IMR-90 (cell line): ENCODE measurements around the gene LSM14A. TPM values are rescaled to one million over a fixed set of nuclear protein-coding genes. Genes with fewer than 3 reads are reported as not detected.

Experiments
- ATAC-seq: fragments of 200-7000 bp; cut with Tn5 transposase; 2 replicates; pipeline ENCODE4 v1.9.1; 2020; ENCODE audit warnings: low read depth, mild to moderate bottlenecking, moderate library complexity
- BruUV-seq: library from RNA; stranded (reverse); fragments of 400-500 nt; replicated peaks from 2 replicates; lab custom pipeline; 2021; lab: Mats Ljungman, UMichigan
- CTCF ChIA-PET: fragments of 300-600 bp; formaldehyde crosslinking; extraction: SDS; loops from one replicate; lab custom pipeline; 2021; ENCODE audit warnings: antibody characterized with exemption; lab: Yijun Ruan, JAX
- POLR2A ChIA-PET: fragments of 300-600 bp; sonication (Branson Sonifier 250); formaldehyde crosslinking; loops from one replicate; lab custom pipeline; 2022; ENCODE audit warnings: antibody characterized with exemption; ENCODE audit not compliant: unreplicated experiment; lab: Charles Lee
- DNase-seq: peaks from one replicate; pipeline ENCODE4 v3.0.0; 2013
- H2AFZ ChIP-seq: replicated peaks from 2 replicates; pipeline ENCODE3; 2013; ENCODE audit warnings: low read length, mild to moderate bottlenecking; ENCODE audit not compliant: poor library complexity
- H2AK5ac ChIP-seq: 2 replicates; pipeline ENCODE4 v1.6.1; 2013; ENCODE audit warnings: low read depth, low read length, inconsistent platforms
- H2AK9ac ChIP-seq: replicated peaks from 2 replicates; pipeline ENCODE3; 2013; ENCODE audit warnings: mild to moderate bottlenecking, low read depth, low read length, moderate library complexity; ENCODE audit not compliant: poor library complexity
- H2BK120ac ChIP-seq: 2 replicates; pipeline ENCODE4 v1.6.1; 2013; ENCODE audit warnings: low read depth, low read length, inconsistent platforms
- H2BK15ac ChIP-seq: 3 replicates; pipeline ENCODE4 v1.6.1; 2013; ENCODE audit warnings: low read depth, low read length, inconsistent platforms
- H2BK20ac ChIP-seq: 2 replicates; pipeline ENCODE4 v1.6.1; 2013; ENCODE audit warnings: low read depth, mild to moderate bottlenecking, inconsistent platforms, low read length, moderate library complexity
- H2BK5ac ChIP-seq: 2 replicates; pipeline ENCODE4 v1.6.1; 2013; ENCODE audit warnings: mild to moderate bottlenecking, low read depth, low read length, inconsistent platforms; ENCODE audit not compliant: poor library complexity, severe bottlenecking
- H3K14ac ChIP-seq: replicated peaks from 2 replicates; pipeline ENCODE4 v1.6.1; 2013; ENCODE audit warnings: low read depth, low read length, inconsistent platforms
- H3K18ac ChIP-seq: 2 replicates; pipeline ENCODE4 v1.6.1; 2013; ENCODE audit warnings: low read depth, low read length, control low read depth
- H3K23ac ChIP-seq: 2 replicates; pipeline ENCODE4 v1.6.1; 2013; ENCODE audit warnings: low read depth, low read length, inconsistent platforms
- H3K27ac ChIP-seq: 2 replicates; pipeline ENCODE4 v1.5.1; 2013; ENCODE audit warnings: mild to moderate bottlenecking, control low read depth, low read length; ENCODE audit not compliant: insufficient read depth
- H3K27me3 ChIP-seq: 2 replicates; pipeline ENCODE4 v1.6.1; 2013; ENCODE audit warnings: low read length; ENCODE audit not compliant: control insufficient read depth, insufficient read depth
- H3K36me3 ChIP-seq: 2 replicates; pipeline ENCODE4 v1.6.1; 2013; ENCODE audit warnings: low read length, mixed read lengths; ENCODE audit not compliant: control insufficient read depth, insufficient read depth
- H3K4ac ChIP-seq: 2 replicates; pipeline ENCODE4 v1.6.1; 2013; ENCODE audit warnings: low read depth, low read length, inconsistent platforms
- H3K4me1 ChIP-seq: 2 replicates; pipeline ENCODE4 v1.6.1; 2013; ENCODE audit warnings: low read length, mixed read lengths; ENCODE audit not compliant: control insufficient read depth, insufficient read depth
- H3K4me2 ChIP-seq: 2 replicates; pipeline ENCODE4 v1.6.1; 2013; ENCODE audit warnings: low read depth, mild to moderate bottlenecking, control low read depth, low read length, moderate library complexity
- H3K4me3 ChIP-seq: 2 replicates; pipeline ENCODE4 v1.5.1; 2013; ENCODE audit warnings: low read depth, mild to moderate bottlenecking, control low read depth, low read length, moderate library complexity; ENCODE audit not compliant: insufficient read depth
- H3K56ac ChIP-seq: 2 replicates; pipeline ENCODE4 v1.6.1; 2013; ENCODE audit warnings: low read length, inconsistent platforms; ENCODE audit not compliant: insufficient read depth; ENCODE audit errors: extremely low read depth
- H3K79me1 ChIP-seq, 2 experiments: 2 replicates each; pipeline ENCODE4 v1.6.1; 2013; ENCODE audit warnings: low read length in 2 of 2, inconsistent platforms in 1 of 2, low read depth in 1 of 2
- H3K9ac ChIP-seq: 2 replicates; pipeline ENCODE4 v1.6.1; 2013; ENCODE audit warnings: low read depth, low read length, control low read depth
- H3K9me1 ChIP-seq: 2 replicates; pipeline ENCODE4 v1.6.1; 2013; ENCODE audit warnings: low read length, inconsistent platforms; ENCODE audit not compliant: insufficient read depth
- H3K9me3 ChIP-seq: 2 replicates; pipeline ENCODE4 v1.6.1; 2013; ENCODE audit warnings: low read length; ENCODE audit not compliant: control insufficient read depth, insufficient read depth
- H4K20me1 ChIP-seq: 2 replicates; pipeline ENCODE4 v1.6.1; 2013; ENCODE audit warnings: low read length, inconsistent platforms; ENCODE audit not compliant: insufficient read depth
- H4K5ac ChIP-seq: 2 replicates; pipeline ENCODE4 v1.6.1; 2013; ENCODE audit warnings: mild to moderate bottlenecking, low read depth, low read length, control low read depth
- H4K8ac ChIP-seq, 2 experiments: 2 replicates each; pipeline ENCODE4 v1.6.1; 2013; ENCODE audit warnings: low read depth in 2 of 2, low read length in 2 of 2, control low read depth in 1 of 2, inconsistent platforms in 1 of 2
- H4K91ac ChIP-seq: 2 replicates; pipeline ENCODE4 v1.6.1; 2013; ENCODE audit warnings: low read depth, low read length, inconsistent platforms; ENCODE audit not compliant: insufficient read depth
- MXI1 ChIP-seq: IDR thresholded peaks from 2 replicates; pipeline ENCODE4 v1.6.1; 2012; ENCODE audit warnings: low read depth, mild to moderate bottlenecking, low read length, moderate library complexity, borderline replicate concordance
- RAD21 ChIP-seq: IDR thresholded peaks from 2 replicates; pipeline ENCODE4 v1.6.1; 2012; ENCODE audit warnings: low read length, improper control_type of control experiment
- RFX5 ChIP-seq: IDR thresholded peaks from 2 replicates; pipeline ENCODE4 v1.8.0; 2012; ENCODE audit warnings: low read depth, mild to moderate bottlenecking, low read length, moderate library complexity
- SMC3 ChIP-seq: fragments of 150-350 bp; IDR thresholded peaks from 2 replicates; pipeline ENCODE4 v1.6.1; 2016; ENCODE audit warnings: low read depth, mild to moderate bottlenecking, antibody characterized with exemption, low read length, moderate library complexity
- WGBS, 2 experiments: methylation state at CpG; one replicate each; pipeline versions ENCODE4 v1.1.5 to v1.1.7; 2013; ENCODE audit warnings: missing lambda C conversion rate in 2 of 2; ENCODE audit not compliant: insufficient read length in 1 of 2; ENCODE audit errors: extremely low coverage in 2 of 2; 5-methylcytosine and 5-hydroxymethylcytosine counted together
- dilution Hi-C: fragments of 300-500 bp; cut with HindIII; formaldehyde crosslinking; loops from one replicate; pipeline ENCODE4 v1.14.3; 2018; ENCODE audit warnings: low sequenced_read_pairs; ENCODE audit not compliant: unreplicated experiment
- in situ Hi-C: fragments of 300-500 bp; cut with MboI; formaldehyde crosslinking; loops from 3 replicates; pipeline ENCODE4 v1.14.3; 2019; ENCODE audit warnings: low sequenced_read_pairs, inconsistent platforms, mixed read lengths
- intact Hi-C: fragments of 100-400 bp; cut with micrococcal nuclease; formaldehyde crosslinking; loops from 2 replicates; pipeline ENCODE4 v1.10.0; 2022
- polyA plus RNA-seq, 3 experiments: library from polyadenylated mRNA; depleted of rRNA; stranded (reverse); fragments of >200 nt; gene quantifications; 2 replicates each; pipeline ENCODE4 v1.2.3, GENCODE V29; 2012; ENCODE audit warnings: low replicate concordance in 1 of 3
- total RNA-seq: library from RNA; depleted of rRNA; stranded (reverse); fragments of >200 nt; gene quantifications from 2 replicates; pipeline ENCODE4 v1.2.3, GENCODE V29; 2012
- TF ChIP-seq, protein P1 (sequence below): conservative IDR thresholded peaks from 2 replicates; pipeline ENCODE4 v1.5.1; 2012; ENCODE audit warnings: mild to moderate bottlenecking, low read depth, low read length, improper control_type of control experiment

Gene LSM14A
- total and polyA plus RNA-seq, 2 of the 4 experiments (the other 2 are of a cell fraction): 44.3 to 54.8 TPM

DNA sequence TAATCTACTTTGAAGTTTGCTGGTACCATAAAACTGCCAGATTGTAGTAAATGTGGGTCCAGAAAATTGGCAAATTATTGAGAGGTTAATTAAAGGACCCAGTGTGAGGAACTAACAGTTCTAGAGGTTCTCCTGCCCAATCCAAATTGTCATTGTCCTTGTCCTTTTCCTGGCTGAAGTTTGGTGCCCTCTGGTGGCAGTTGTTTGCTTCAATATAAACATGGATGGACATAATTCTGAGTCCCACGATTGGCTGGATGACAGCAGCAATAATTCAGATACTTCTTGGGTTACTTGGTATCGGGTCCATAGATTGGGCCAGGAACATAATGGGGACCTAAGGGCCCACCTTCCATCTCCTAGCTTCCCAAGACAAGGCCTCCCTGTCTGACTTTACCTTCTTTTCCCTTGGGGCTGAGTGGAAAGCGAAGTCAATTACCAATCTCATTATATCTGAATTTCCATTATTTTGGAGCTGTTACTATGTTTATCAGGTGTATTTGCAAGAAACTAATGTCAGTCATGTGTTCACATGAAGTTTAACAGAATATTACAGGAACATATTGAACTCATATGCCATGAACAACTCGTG, 48.3 kb downstream of the LSM14A start:
- Histone ChIP-seq H4K8ac (no peak overlapping the region), H3K4me2 (no peak overlapping the region), H3K23ac (no peak overlapping the region), H3K27ac (no peak overlapping the region), H3K9me3 (no peaks in the 10 kb centered on the region), H4K20me1 (peaks cover 68% of the 10 kb centered on the region), H3K56ac (no peak overlapping the region), H3K4ac (no peak overlapping the region), H3K4me1 (peaks cover 17% of the 10 kb centered on the region), H3K4me3 (no peak overlapping the region), H3K9ac (no peak overlapping the region), H3K79me1 (peaks cover 16 to 71% of the 10 kb centered on the region in 2 experiments), H3K14ac (no peak overlapping the region), H2BK120ac (no peak overlapping the region), H2AK9ac (no peak overlapping the region), H3K36me3 (peaks cover 44% of the 10 kb centered on the region), H3K9me1 (peaks cover 20% of the 10 kb centered on the region), H4K5ac (no peak overlapping the region), H2BK20ac (no peak overlapping the region), H2BK15ac (no peak overlapping the region), H3K18ac (no peak overlapping the region), H2AK5ac (no peak overlapping the region), H2AFZ (no peak overlapping the region), H2BK5ac (no peak overlapping the region), H4K91ac (no peak overlapping the region), H3K27me3 (no peaks in the 10 kb centered on the region)
- ChIA-PET POLR2A (no interaction called here), CTCF (interaction anchor here (0.5 to 0.8 kb wide), 4 partner anchors 11 to 139 kb away, joined by 3 to 5 read pairs (median 3); no protein-coding TSS in a partner anchor)
- DNase-seq (peak; percentile 53), ATAC-seq (no peak)
- dilution Hi-C loops: no loop called here
- TF ChIP-seq SMC3 (peak; percentile 47; the same call in 1 of the 2 replicates), MXI1 (no peak), RAD21 (peak; percentile 56), RFX5 (no peak)
- TF ChIP-seq, protein P1, sequence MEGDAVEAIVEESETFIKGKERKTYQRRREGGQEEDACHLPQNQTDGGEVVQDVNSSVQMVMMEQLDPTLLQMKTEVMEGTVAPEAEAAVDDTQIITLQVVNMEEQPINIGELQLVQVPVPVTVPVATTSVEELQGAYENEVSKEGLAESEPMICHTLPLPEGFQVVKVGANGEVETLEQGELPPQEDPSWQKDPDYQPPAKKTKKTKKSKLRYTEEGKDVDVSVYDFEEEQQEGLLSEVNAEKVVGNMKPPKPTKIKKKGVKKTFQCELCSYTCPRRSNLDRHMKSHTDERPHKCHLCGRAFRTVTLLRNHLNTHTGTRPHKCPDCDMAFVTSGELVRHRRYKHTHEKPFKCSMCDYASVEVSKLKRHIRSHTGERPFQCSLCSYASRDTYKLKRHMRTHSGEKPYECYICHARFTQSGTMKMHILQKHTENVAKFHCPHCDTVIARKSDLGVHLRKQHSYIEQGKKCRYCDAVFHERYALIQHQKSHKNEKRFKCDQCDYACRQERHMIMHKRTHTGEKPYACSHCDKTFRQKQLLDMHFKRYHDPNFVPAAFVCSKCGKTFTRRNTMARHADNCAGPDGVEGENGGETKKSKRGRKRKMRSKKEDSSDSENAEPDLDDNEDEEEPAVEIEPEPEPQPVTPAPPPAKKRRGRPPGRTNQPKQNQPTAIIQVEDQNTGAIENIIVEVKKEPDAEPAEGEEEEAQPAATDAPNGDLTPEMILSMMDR: peak; percentile 64
- intact Hi-C loops: loop anchor here (2.0 to 10.0 kb wide), 3 partner anchors 33 to 214 kb away; partner anchors contain the start of gene GARRE1
- BruUV-seq: no TSS peak
- in situ Hi-C loops: no loop called here
- no CpG with 5 or more reads among the region's 4 CpGs for WGBS, 2 experiments
